ENCODE data around the gene C5orf24. TPM values are rescaled to one million over a fixed set of nuclear protein-coding genes. Genes with fewer than 3 reads are reported as not detected.
"Not testable (repeated sequence)": the region's sequence is repeated elsewhere in the genome, so short reads cannot be mapped to it uniquely, and the experiment has no call there.

The C5orf24 gene
- total and polyA plus RNA-seq, 2 experiments from 2014 or later = 36.4 to 41.2 TPM

DNA sequence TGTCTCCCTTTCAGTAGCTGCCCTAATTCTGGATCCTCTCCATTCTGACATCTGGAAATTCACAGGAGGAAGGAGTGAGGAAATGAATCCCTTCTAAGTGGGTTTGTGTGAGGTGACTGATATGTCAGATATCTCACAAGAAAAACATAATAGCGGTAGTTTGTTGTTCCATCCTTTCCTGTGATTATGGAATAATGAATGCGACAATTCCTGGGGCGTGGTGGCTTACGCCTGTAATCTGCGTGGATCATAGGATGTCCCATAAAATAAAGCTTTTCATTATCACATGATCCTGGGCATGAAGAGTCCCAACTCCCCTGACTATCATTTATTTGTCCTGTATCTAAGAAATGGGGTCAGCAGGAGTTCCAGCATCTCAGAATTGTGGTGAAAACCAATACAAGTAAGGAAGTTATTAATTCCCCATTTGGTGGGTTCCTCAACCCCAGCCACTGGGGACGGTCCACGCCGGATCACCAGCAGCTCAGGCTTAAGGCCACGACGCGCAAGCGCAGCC, 375 bp upstream of the C5orf24 start:
- Histone ChIP-seq H3K4me3 (peak overlapping the region; percentile 85), H3K9me3 (ENCODE audit: low read depth) (no peaks in the 10 kb centered on the region), H3K9ac (peak overlapping the region; percentile 91), H3K27me3 (replicated peaks; ENCODE audit: insufficient read depth) (no peaks in the 10 kb centered on the region), H4K20me1 (ENCODE audit: insufficient read depth) (no peaks in the 10 kb centered on the region), H3K4me1 (ENCODE audit: insufficient read depth) (peaks cover 32% of the 10 kb centered on the region), H3K36me3 (ENCODE audit: low read depth) (no peaks in the 10 kb centered on the region; the same call in 1 of the 2 replicates), H2AFZ (peak overlapping the region; percentile 73), H3K4me2 (ENCODE audit: unreplicated experiment) (peak overlapping the region; percentile 64), H3K79me2 (ENCODE audit: insufficient read depth) (peaks cover 40% of the 10 kb centered on the region), H3K9me2 (ENCODE audit: insufficient read depth) (no peaks in the 10 kb centered on the region), H3F3A (ENCODE audit: insufficient read depth) (peaks cover 63% of the 10 kb centered on the region), H3K27ac (peak overlapping the region; percentile 80)
- WGBS, 2 experiments (ENCODE audit: low coverage in 1 of 2, low lambda C conversion rate in 2 of 2, missing lambda C conversion rate in 2 of 2) = 4% methylated on average over 12 of the region's 12 CpGs
- peak; percentile 50 for DNase-seq
- in situ Hi-C loops (cut with MboI) = no loop called here
- no peak for TF ChIP-seq EZH2phosphoT487 (IDR thresholded peaks at IDR 0.05; ENCODE audit: insufficient read depth, low read depth)
- no peak for TF ChIP-seq EZH2 (IDR thresholded peaks at IDR 0.05; ENCODE audit: insufficient read depth, poor library complexity, severe bottlenecking)

DNA sequence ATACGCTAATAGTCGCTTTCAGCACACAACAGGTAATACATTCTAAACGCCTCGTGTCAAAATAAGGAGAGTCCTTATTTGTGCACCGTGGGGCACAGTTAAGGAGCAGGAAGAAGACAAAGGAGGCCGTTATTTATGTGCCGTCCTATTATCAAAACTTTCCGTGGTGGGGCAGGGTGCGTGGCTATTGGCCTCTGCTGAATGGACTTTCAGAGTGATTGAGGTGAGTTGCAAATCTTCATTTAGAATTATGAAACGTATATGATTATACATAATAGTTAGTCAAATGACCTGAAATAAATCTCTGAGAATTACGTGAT, 833 bp downstream of the C5orf24 start:
- peak overlapping the region; percentile 80 for H3K27ac ChIP-seq
- H3K79me2 ChIP-seq (ENCODE audit: insufficient read depth) = peaks cover 50% of the 10 kb centered on the region
- H3K4me2 ChIP-seq (ENCODE audit: unreplicated experiment) = peak overlapping the region; percentile 93
- H3K4me3 ChIP-seq = peak overlapping the region; percentile 85
- peak; percentile 55 for DNase-seq
- no peaks in the 10 kb centered on the region for H3K27me3 ChIP-seq (replicated peaks; ENCODE audit: insufficient read depth)
- TF ChIP-seq EZH2 (IDR thresholded peaks at IDR 0.05; ENCODE audit: insufficient read depth, poor library complexity, severe bottlenecking) (no peak), EZH2phosphoT487 (IDR thresholded peaks at IDR 0.05; ENCODE audit: insufficient read depth, low read depth) (no peak)
- 1 to 2% methylated on average over 11 of the region's 11 CpGs for WGBS, 2 experiments (ENCODE audit: low coverage in 1 of 2, low lambda C conversion rate in 2 of 2, missing lambda C conversion rate in 2 of 2)
- no peaks in the 10 kb centered on the region for H3K9me2 ChIP-seq (ENCODE audit: insufficient read depth)
- H3K9ac ChIP-seq = peak overlapping the region; percentile 91
- in situ Hi-C loops (cut with MboI) = no loop called here
- no peaks in the 10 kb centered on the region for H3K36me3 ChIP-seq (ENCODE audit: low read depth)
- peaks cover 44% of the 10 kb centered on the region for H3K4me1 ChIP-seq (ENCODE audit: insufficient read depth)
- peak overlapping the region; percentile 66 for H2AFZ ChIP-seq
- H3F3A ChIP-seq (ENCODE audit: insufficient read depth) = peaks cover 58% of the 10 kb centered on the region
- H4K20me1 ChIP-seq (ENCODE audit: insufficient read depth) = peaks cover 6% of the 10 kb centered on the region; the same call in 1 of the 2 replicates
- no peaks in the 10 kb centered on the region for H3K9me3 ChIP-seq (ENCODE audit: low read depth)

- H2AFZ ChIP-seq; H3K27me3 ChIP-seq (replicated peaks; ENCODE audit: insufficient read depth); H3K36me3 ChIP-seq (ENCODE audit: low read depth); in situ Hi-C loops (cut with MboI); H3K9ac ChIP-seq; DNase-seq; H3K27ac ChIP-seq; H3K9me2 ChIP-seq (ENCODE audit: insufficient read depth); H3K4me2 ChIP-seq (ENCODE audit: unreplicated experiment); H3K4me3 ChIP-seq; H3K9me3 ChIP-seq (ENCODE audit: low read depth): not testable (repeated sequence)
- Histone ChIP-seq H4K20me1 (ENCODE audit: insufficient read depth) (peaks cover 16% of the 10 kb centered on the region; the same call in 1 of the 2 replicates), H3K4me1 (ENCODE audit: insufficient read depth) (peaks cover 31% of the 10 kb centered on the region), H3K79me2 (ENCODE audit: insufficient read depth) (peaks cover 79% of the 10 kb centered on the region), H3F3A (ENCODE audit: insufficient read depth) (peaks cover 42% of the 10 kb centered on the region)
- 86 to 94% methylated on average over 7 of the region's 7 CpGs for WGBS, 2 experiments (ENCODE audit: low coverage in 1 of 2, low lambda C conversion rate in 2 of 2, missing lambda C conversion rate in 2 of 2)
These were observed 3.7 kb downstream of the C5orf24 start for GRCh38 chr5:134849434-134849933.

DNA sequence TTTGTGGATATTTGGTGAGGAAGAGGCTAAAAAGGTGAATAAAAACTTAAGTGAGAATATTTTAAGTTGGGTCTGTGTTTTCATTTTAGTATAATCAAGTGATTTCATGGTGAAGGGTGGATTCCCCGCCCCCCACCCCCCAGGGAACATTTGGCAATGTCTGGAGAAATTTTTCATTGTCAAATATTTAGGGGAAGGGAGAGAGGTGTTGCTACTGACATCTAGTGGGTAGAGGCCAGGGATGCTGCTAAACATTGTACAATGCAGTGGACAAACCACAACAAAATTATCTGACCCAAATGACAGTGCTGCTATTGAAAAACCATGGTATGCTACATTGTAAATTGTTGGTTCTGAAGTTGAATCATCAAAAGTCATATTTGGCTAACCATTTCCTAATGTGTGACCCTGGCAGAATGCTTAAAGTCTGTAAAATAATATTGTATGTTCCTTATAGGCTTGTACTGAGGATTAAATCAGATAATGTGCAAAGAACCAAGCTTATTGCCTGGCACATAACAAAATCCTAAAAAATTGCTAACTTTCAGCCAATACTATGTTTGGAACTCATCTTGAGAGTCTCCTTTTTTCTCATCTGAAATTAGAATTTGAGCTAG, 5.6 kb downstream of the C5orf24 start:
- WGBS, 2 experiments (ENCODE audit: low coverage in 1 of 2, low lambda C conversion rate in 2 of 2, missing lambda C conversion rate in 2 of 2) = 25 to 41% methylated on average over 1 of the region's 1 CpG
- Histone ChIP-seq H3K4me1 (ENCODE audit: insufficient read depth) (peaks cover 25% of the 10 kb centered on the region), H3K9me3 (ENCODE audit: low read depth) (no peaks in the 10 kb centered on the region), H3K4me2 (ENCODE audit: unreplicated experiment) (peak overlapping the region; percentile 72), H3F3A (ENCODE audit: insufficient read depth) (peaks cover 44% of the 10 kb centered on the region), H2AFZ (no peak overlapping the region), H4K20me1 (ENCODE audit: insufficient read depth) (peaks cover 20% of the 10 kb centered on the region; the same call in 1 of the 2 replicates), H3K36me3 (ENCODE audit: low read depth) (peaks cover 21% of the 10 kb centered on the region), H3K9ac (peak overlapping the region; percentile 35; the same call in 1 of the 2 replicates), H3K9me2 (ENCODE audit: insufficient read depth) (no peaks in the 10 kb centered on the region), H3K27ac (peak overlapping the region; percentile 51), H3K4me3 (peak overlapping the region; percentile 18; the same call in 1 of the 2 replicates), H3K27me3 (replicated peaks; ENCODE audit: insufficient read depth) (no peaks in the 10 kb centered on the region), H3K79me2 (ENCODE audit: insufficient read depth) (peaks cover 98% of the 10 kb centered on the region)
- peak; percentile 70 for DNase-seq
- in situ Hi-C loops (cut with MboI) = no loop called here
- no peak for TF ChIP-seq EZH2 (IDR thresholded peaks at IDR 0.05; ENCODE audit: insufficient read depth, poor library complexity, severe bottlenecking)
- no peak for TF ChIP-seq EZH2phosphoT487 (IDR thresholded peaks at IDR 0.05; ENCODE audit: insufficient read depth, low read depth)

DNA sequence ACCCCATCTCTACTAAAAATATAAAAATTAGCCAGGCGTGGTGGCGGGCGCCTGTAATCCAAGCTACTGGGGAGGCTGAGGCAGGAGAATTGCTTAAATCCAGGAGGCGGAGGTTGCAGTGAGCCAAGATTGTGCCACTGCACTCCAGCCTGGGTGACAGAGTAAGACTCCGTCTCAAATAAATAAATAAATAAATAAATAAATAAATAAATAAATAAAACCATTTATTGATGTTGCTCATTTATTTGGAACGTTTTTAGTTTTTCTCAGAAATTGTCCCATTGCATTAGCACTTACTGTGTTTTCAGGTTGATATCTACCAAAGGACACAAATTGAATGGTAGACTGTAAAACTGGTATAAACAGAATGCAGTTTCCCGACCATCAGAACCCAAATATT, 10.7 kb downstream of the C5orf24 start:
- WGBS, 2 experiments (ENCODE audit: low coverage in 1 of 2, low lambda C conversion rate in 2 of 2, missing lambda C conversion rate in 2 of 2) = 87 to 97% methylated on average over 7 of the region's 7 CpGs
- H3K4me2 ChIP-seq (ENCODE audit: unreplicated experiment); H3K9ac ChIP-seq; H3K4me3 ChIP-seq; H3K9me3 ChIP-seq (ENCODE audit: low read depth); H3K9me2 ChIP-seq (ENCODE audit: insufficient read depth); H2AFZ ChIP-seq; H3K27ac ChIP-seq; H3K27me3 ChIP-seq (replicated peaks; ENCODE audit: insufficient read depth); H3K4me1 ChIP-seq (ENCODE audit: insufficient read depth); DNase-seq; in situ Hi-C loops (cut with MboI): not testable (repeated sequence)
- Histone ChIP-seq H3F3A (ENCODE audit: insufficient read depth) (peaks cover 20% of the 10 kb centered on the region; the same call in 1 of the 2 replicates), H4K20me1 (ENCODE audit: insufficient read depth) (peaks cover 15% of the 10 kb centered on the region; the same call in 1 of the 2 replicates), H3K36me3 (ENCODE audit: low read depth) (peaks cover 56% of the 10 kb centered on the region), H3K79me2 (ENCODE audit: insufficient read depth) (peaks cover 70% of the 10 kb centered on the region)
